ENCODE measurements around the gene MCOLN3.

MCOLN3 gene

DNA sequence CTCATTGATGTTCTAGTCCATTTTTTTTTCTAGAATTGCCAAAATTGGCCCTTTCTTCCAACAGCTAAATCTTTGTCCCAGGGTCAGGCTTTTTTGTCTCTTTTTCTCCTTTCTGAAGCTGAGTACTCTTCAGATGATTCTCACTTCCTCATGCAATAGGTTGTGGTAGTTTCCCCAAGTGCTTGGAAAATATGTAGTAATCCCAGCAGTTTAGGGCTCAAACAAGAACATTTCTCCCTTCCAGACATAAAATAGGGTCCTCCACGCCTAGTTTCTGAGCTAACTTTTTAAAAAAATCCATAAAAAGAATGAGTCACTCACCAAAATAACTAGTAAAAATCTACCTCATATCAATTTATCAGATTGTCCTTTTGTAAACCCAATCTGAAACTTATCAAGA is 10.0 kb upstream of the MCOLN3 start:
- DNase-seq (ENCODE audit: extremely low read depth, low read depth): no peak
- TF ChIP-seq, protein P1, sequence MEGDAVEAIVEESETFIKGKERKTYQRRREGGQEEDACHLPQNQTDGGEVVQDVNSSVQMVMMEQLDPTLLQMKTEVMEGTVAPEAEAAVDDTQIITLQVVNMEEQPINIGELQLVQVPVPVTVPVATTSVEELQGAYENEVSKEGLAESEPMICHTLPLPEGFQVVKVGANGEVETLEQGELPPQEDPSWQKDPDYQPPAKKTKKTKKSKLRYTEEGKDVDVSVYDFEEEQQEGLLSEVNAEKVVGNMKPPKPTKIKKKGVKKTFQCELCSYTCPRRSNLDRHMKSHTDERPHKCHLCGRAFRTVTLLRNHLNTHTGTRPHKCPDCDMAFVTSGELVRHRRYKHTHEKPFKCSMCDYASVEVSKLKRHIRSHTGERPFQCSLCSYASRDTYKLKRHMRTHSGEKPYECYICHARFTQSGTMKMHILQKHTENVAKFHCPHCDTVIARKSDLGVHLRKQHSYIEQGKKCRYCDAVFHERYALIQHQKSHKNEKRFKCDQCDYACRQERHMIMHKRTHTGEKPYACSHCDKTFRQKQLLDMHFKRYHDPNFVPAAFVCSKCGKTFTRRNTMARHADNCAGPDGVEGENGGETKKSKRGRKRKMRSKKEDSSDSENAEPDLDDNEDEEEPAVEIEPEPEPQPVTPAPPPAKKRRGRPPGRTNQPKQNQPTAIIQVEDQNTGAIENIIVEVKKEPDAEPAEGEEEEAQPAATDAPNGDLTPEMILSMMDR (IDR thresholded peaks at IDR 0.05; ENCODE audit: low read depth, low read length, missing control alignments): no peak
- no peak overlapping the region for H3K4me3 ChIP-seq (replicated peaks; ENCODE audit: low read depth, low read length)

DNA sequence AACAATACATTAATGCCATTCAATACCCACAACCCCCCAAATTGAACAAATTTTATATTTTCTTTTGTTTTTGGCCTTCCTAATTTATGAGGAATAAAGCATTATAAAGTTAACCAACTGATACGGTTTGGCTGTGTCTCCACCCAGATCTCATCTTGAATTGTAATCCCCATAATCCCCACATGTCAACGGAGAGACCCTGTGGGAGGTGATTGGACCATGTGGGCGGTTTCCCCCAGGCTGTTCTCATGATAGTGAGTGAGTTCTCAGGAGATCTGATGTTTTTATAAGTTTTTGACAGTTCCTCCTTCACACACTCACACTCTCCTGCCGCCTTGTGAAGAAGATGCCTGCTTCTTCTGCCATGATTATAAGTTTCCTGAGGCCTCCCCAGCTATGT is 6.4 kb upstream of the MCOLN3 start:
- TF ChIP-seq, protein P1 (IDR thresholded peaks at IDR 0.05; ENCODE audit: low read depth, low read length, missing control alignments): no peak
- no peak overlapping the region for H3K4me3 ChIP-seq (replicated peaks; ENCODE audit: low read depth, low read length)
- DNase-seq (ENCODE audit: extremely low read depth, low read depth): no peak

DNA sequence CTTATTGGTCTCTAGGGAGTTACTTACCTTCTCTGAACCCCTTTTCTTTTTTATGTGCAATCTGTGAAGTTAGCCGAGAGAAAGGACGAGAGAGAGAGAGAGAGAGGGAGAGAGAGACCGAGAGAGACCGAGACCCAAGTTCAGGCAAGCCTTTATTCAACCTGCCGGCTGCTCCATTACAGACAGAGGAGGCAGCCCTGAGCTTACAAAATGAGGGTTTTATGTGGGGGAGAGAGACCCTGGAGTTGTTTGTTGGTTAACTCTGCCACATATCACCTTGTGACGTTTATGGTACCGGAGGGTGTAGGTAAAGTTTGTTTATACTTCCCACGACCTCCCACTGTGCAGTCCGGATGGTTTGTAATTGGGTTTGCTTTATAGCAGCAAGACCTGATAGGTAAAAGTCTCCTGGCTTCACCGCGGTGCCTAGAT is 1.5 kb upstream of the MCOLN3 start:
- no peak overlapping the region for H3K4me3 ChIP-seq (replicated peaks; ENCODE audit: low read depth, low read length)
- TF ChIP-seq, protein P1 (IDR thresholded peaks at IDR 0.05; ENCODE audit: low read depth, low read length, missing control alignments): no peak
- DNase-seq (ENCODE audit: extremely low read depth, low read depth): no peak

DNA sequence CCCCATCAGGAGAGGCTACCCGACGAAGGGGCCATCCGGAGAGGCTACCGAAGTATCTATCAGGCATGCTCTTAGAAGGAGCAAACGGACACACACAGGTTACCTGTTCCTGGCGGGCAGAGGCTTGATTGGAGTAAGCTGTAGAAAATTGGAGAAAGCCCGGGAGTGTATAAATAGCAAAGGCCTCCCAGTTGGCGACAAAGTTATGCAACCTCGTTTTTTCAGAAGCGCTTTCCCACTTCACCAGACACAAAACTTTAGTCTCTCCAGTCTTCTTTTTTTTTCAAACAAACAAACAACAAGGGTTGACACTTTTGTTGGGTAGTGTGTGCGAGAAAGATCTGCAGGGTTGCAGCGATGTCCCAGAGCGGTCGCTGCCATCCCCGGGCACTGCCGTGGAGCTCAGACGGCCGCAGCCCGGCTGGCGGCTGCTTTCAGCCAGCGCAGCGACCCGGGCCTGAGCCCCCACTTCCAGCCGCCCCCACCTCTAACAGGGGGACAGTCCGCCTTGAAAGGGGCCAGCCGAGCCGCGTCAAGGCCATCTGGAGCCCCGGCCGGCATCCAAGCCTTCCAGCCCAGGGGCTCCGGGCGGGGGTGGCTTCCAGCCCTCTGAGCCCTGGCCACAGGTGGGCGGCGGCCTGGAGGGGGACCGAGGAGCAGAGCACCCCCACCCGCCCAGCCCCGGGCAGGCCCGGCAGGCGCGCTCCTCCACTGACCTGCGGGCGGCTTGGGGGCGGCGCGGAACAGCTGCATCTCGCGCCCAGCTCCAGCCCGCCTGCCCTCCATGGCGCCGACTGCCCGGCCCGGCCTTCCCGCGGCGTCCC is 616 bp downstream of the MCOLN3 start:
- DNase-seq (ENCODE audit: extremely low read depth, low read depth): no peak
- peak overlapping the region; percentile 42 for H3K4me3 ChIP-seq (replicated peaks; ENCODE audit: low read depth, low read length)
- TF ChIP-seq, protein P1 (IDR thresholded peaks at IDR 0.05; ENCODE audit: low read depth, low read length, missing control alignments): no peak

DNA sequence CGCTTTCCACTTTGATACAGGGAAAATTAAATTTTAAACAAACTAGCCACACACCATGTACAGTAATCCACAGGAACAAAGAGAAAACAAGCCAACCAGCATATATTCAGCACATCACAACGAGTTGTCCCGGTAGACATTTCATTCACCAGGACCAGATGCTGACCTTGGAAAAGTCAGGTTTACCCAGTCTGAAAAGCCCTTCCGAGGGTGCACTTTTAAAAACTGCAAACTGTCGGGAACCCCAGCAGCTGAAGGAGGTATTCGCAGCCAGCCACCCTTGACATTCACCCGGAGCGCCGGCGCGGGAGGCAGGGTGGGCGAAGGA is 1.2 kb downstream of the MCOLN3 start:
- no peak overlapping the region for H3K4me3 ChIP-seq (replicated peaks; ENCODE audit: low read depth, low read length)
- TF ChIP-seq, protein P1 (IDR thresholded peaks at IDR 0.05; ENCODE audit: low read depth, low read length, missing control alignments): no peak
- DNase-seq (ENCODE audit: extremely low read depth, low read depth): no peak

DNA sequence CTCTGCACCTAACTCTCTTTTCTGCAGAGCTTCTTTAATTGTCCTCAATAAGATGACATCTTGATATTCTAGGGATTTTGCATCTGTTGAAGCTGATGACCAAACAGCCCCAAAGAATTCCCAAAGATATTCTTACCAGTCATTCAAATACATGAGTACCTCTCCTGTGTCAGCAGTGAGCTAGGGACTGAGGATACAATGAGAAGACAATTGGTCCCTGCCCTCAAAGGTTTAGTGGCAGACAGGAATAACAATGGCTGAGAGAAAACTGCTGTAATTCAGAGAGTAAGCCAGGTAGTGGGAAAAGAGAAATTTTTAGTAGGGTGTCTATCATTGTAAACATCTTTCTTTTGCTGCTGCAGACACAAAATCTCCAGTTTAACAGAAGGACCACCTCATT is 5.9 kb downstream of the MCOLN3 start:
- TF ChIP-seq, protein P1 (IDR thresholded peaks at IDR 0.05; ENCODE audit: low read depth, low read length, missing control alignments): no peak
- no peak overlapping the region for H3K4me3 ChIP-seq (replicated peaks; ENCODE audit: low read depth, low read length)
- DNase-seq (ENCODE audit: extremely low read depth, low read depth): no peak

DNA sequence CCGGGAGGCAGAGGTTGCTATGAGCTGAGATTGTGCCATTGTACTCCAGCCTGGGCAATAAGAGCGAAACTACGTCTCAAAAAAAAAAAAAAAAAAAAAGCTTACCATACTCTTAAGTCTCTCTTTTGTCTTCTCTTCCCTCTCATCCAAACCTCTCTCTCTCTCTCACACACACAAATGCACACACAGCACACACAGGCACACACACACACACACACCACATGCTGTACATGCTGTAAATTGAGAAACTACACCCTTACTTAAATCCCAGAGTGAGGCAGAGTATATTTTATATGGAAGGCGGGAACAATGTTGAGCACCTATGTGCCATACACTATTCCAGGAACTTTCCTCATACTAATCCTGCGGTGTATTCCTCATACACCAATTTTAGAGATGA is 6.5 kb downstream of the MCOLN3 start:
- TF ChIP-seq, protein P1 (IDR thresholded peaks at IDR 0.05; ENCODE audit: low read depth, low read length, missing control alignments): no peak
- H3K4me3 ChIP-seq (replicated peaks; ENCODE audit: low read depth, low read length): no peak overlapping the region
- DNase-seq (ENCODE audit: extremely low read depth, low read depth): no peak

All from HFF-Myc (cell line).